ENCODE results near the gene FNBP1.

DNA sequence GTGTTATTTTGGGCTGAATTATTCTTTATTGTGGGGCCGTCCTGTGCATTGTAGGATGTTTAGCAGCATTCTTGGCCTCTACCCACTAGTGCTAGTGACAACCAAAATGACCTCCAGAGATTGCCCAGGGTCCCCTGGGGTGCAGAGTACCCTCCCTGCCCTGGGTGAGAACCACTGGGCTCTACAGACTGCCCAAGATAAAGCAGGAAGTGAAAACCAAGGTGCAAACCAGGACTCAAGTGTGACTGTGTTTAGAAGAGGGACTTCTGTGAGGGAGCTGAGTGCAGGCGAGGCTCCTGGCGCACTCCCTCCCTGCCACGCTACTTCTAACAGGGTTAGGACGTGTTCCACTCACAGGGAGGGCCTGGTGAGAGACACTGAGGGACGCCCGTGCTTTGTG lies 166.2 kb downstream of the FNBP1 start:
- TF ChIP-seq, protein P1, sequence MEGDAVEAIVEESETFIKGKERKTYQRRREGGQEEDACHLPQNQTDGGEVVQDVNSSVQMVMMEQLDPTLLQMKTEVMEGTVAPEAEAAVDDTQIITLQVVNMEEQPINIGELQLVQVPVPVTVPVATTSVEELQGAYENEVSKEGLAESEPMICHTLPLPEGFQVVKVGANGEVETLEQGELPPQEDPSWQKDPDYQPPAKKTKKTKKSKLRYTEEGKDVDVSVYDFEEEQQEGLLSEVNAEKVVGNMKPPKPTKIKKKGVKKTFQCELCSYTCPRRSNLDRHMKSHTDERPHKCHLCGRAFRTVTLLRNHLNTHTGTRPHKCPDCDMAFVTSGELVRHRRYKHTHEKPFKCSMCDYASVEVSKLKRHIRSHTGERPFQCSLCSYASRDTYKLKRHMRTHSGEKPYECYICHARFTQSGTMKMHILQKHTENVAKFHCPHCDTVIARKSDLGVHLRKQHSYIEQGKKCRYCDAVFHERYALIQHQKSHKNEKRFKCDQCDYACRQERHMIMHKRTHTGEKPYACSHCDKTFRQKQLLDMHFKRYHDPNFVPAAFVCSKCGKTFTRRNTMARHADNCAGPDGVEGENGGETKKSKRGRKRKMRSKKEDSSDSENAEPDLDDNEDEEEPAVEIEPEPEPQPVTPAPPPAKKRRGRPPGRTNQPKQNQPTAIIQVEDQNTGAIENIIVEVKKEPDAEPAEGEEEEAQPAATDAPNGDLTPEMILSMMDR (IDR thresholded peaks at IDR 0.05; ENCODE audit: low read length) = no peak
- TF ChIP-seq EZH2 (optimal IDR thresholded peaks at IDR 0.05; ENCODE audit: low read depth, low read length) = no peak
- no peak for TF ChIP-seq EZH2phosphoT487 (IDR thresholded peaks at IDR 0.05; ENCODE audit: low read length)
